Thoracic aorta (tissue), 2 donors: ENCODE data around the gene TMEM30B. TPM values are rescaled to one million over a fixed set of nuclear protein-coding genes. Genes with fewer than 3 reads are reported as not detected.

Experiments used
- ATAC-seq: fragments of 150-250 bp; one replicate; pipeline ENCODE4 v1.8.0; 2017; ENCODE audit warnings: low read depth; ENCODE audit not compliant: insufficient number of reproducible peaks, low FRiP score
- DNase-seq: peaks from one replicate; pipeline ENCODE4 v3.0.0-alpha.2; 2020; ENCODE audit warnings: low spot score
- H3K27ac ChIP-seq, 2 donors: fragments of 200-600 bp; sonication (generic); 1 replicate in 1 of 2; 2 replicates in 1 of 2; pipeline ENCODE4 v1.5.1; 2016; ENCODE audit warnings: mild to moderate bottlenecking in 2 of 2, moderate library complexity in 2 of 2
- H3K27me3 ChIP-seq: fragments of 200-600 bp; sonication (generic); replicated peaks from 2 replicates; pipeline ENCODE4 v1.6.0; 2016; ENCODE audit warnings: mild to moderate bottlenecking; ENCODE audit not compliant: insufficient read depth
- H3K36me3 ChIP-seq: fragments of 200-600 bp; sonication (generic); one replicate; pipeline ENCODE4 v1.5.1; 2016
- H3K4me1 ChIP-seq, 2 donors: fragments of 200-600 bp; sonication (generic); 1 replicate in 1 of 2; 2 replicates in 1 of 2; pipeline versions ENCODE4 v1.5.1 to v1.6.0; 2016; ENCODE audit warnings: low read depth in 2 of 2, mild to moderate bottlenecking in 1 of 2; ENCODE audit not compliant: control insufficient read depth in 1 of 2
- H3K4me3 ChIP-seq: fragments of 200-600 bp; sonication (generic); 2 replicates; pipeline ENCODE4 v1.5.1; 2016; ENCODE audit warnings: mild to moderate bottlenecking
- H3K9me3 ChIP-seq: fragments of 200-600 bp; sonication (generic); 2 replicates; pipeline ENCODE4 v1.5.1; 2016
- total RNA-seq, 2 donors: library from RNA; depleted of rRNA; stranded (reverse); fragments of >200 nt; gene quantifications; one replicate each; pipeline versions ENCODE4 v1.1.0 to v1.2.3, GENCODE V29; 2016
- TF ChIP-seq, protein P1 (sequence below): fragments of 200-600 bp; sonication (generic); IDR thresholded peaks from one replicate; pipeline ENCODE4 v1.5.1; 2019; ENCODE audit warnings: antibody characterized with exemption

TMEM30B gene
- total RNA-seq, 2 donors from 2014 or later: 46.9 to 51.0 TPM

GRCh38 chr14:61262082-61262481, 19.1 kb downstream of the TMEM30B start:
- DNase-seq: no peak
- H3K9me3 ChIP-seq: no peaks in the 10 kb centered on the region
- H3K4me3 ChIP-seq: no peak overlapping the region
- peaks cover 0 to 3% of the 10 kb centered on the region in 2 donors for H3K4me1 ChIP-seq
- H3K36me3 ChIP-seq: no peaks in the 10 kb centered on the region
- no peak overlapping the region for H3K27ac ChIP-seq
- no peaks in the 10 kb centered on the region for H3K27me3 ChIP-seq
- TF ChIP-seq, protein P1, sequence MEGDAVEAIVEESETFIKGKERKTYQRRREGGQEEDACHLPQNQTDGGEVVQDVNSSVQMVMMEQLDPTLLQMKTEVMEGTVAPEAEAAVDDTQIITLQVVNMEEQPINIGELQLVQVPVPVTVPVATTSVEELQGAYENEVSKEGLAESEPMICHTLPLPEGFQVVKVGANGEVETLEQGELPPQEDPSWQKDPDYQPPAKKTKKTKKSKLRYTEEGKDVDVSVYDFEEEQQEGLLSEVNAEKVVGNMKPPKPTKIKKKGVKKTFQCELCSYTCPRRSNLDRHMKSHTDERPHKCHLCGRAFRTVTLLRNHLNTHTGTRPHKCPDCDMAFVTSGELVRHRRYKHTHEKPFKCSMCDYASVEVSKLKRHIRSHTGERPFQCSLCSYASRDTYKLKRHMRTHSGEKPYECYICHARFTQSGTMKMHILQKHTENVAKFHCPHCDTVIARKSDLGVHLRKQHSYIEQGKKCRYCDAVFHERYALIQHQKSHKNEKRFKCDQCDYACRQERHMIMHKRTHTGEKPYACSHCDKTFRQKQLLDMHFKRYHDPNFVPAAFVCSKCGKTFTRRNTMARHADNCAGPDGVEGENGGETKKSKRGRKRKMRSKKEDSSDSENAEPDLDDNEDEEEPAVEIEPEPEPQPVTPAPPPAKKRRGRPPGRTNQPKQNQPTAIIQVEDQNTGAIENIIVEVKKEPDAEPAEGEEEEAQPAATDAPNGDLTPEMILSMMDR: no peak
- ATAC-seq: no peak

GRCh38 chr14:61260939-61261776, 20.0 kb downstream of the TMEM30B start:
- H3K36me3 ChIP-seq: no peaks in the 10 kb centered on the region
- TF ChIP-seq, protein P1: no peak
- ATAC-seq (no peak), DNase-seq (no peak)
- H3K27me3 ChIP-seq: no peaks in the 10 kb centered on the region
- H3K9me3 ChIP-seq: no peaks in the 10 kb centered on the region
- H3K4me1 ChIP-seq: no peaks in the 10 kb centered on the region
- H3K4me3 ChIP-seq: no peak overlapping the region
- H3K27ac ChIP-seq: no peak overlapping the region

GRCh38 chr14:61258985-61259384, 22.2 kb downstream of the TMEM30B start:
- no peak overlapping the region for H3K4me3 ChIP-seq
- H3K27me3 ChIP-seq: no peaks in the 10 kb centered on the region
- no peak overlapping the region for H3K27ac ChIP-seq
- H3K9me3 ChIP-seq: no peaks in the 10 kb centered on the region
- no peaks in the 10 kb centered on the region for H3K36me3 ChIP-seq
- TF ChIP-seq, protein P1: no peak
- no peaks in the 10 kb centered on the region for H3K4me1 ChIP-seq
- DNase-seq (no peak), ATAC-seq (no peak)

GRCh38 chr14:61257469-61258057, 23.6 kb downstream of the TMEM30B start:
- DNase-seq (no peak), ATAC-seq (no peak)
- H3K9me3 ChIP-seq: no peaks in the 10 kb centered on the region

More at GRCh38 chr14:61257469-61258057, 23.6 kb downstream of the TMEM30B start:
- H3K27ac ChIP-seq: no peak overlapping the region
- no peaks in the 10 kb centered on the region for H3K27me3 ChIP-seq
- H3K36me3 ChIP-seq: no peaks in the 10 kb centered on the region
- H3K4me3 ChIP-seq: no peak overlapping the region
- H3K4me1 ChIP-seq: no peaks in the 10 kb centered on the region
- TF ChIP-seq, protein P1: no peak
